Islet precursor cell (in vitro differentiated cells): Measurements from ENCODE around the gene GASK1A.

ENCODE experiments used
- DNase-seq: peaks from one replicate; pipeline ENCODE4 v3.0.0-alpha.2; 2018

Gene GASK1A

GRCh38 chr3:43071313-43071893 lies 92.3 kb downstream of the GASK1A start:
- DNase-seq = peak; percentile 56

GRCh38 chr3:43072361-43072760 lies 93.2 kb downstream of the GASK1A start:
- DNase-seq = no peak

- peak; percentile 33 for DNase-seq
These were observed 94.2 kb downstream of the GASK1A start for GRCh38 chr3:43073116-43073835.

GRCh38 chr3:43073836-43074220 lies 94.7 kb downstream of the GASK1A start:
- no peak for DNase-seq

GRCh38 chr3:43074482-43074881 lies 95.4 kb downstream of the GASK1A start:
- no peak for DNase-seq

GRCh38 chr3:43074901-43075689 lies 96.0 kb downstream of the GASK1A start:
- peak; percentile 2 for DNase-seq

- peak; percentile 53 for DNase-seq
These were observed 97.0 kb downstream of the GASK1A start for GRCh38 chr3:43075904-43076661.

GRCh38 chr3:43076857-43077256 lies 97.7 kb downstream of the GASK1A start:
- no peak for DNase-seq

GRCh38 chr3:43077261-43077660 lies 98.2 kb downstream of the GASK1A start:
- DNase-seq = peak; percentile 28

- DNase-seq = no peak
These were observed 98.6 kb downstream of the GASK1A start for GRCh38 chr3:43077707-43078106.

GRCh38 chr3:43079536-43080332 lies 100.6 kb downstream of the GASK1A start:
- no peak for DNase-seq

- DNase-seq = no peak
These were observed 101.8 kb downstream of the GASK1A start for GRCh38 chr3:43080726-43081568.

GRCh38 chr3:43081796-43082195 lies 102.7 kb downstream of the GASK1A start:
- no peak for DNase-seq

GRCh38 chr3:43082457-43082856 lies 103.3 kb downstream of the GASK1A start:
- DNase-seq = peak; percentile 14

- DNase-seq = no peak
These were observed 107.5 kb downstream of the GASK1A start for GRCh38 chr3:43086460-43087165.

GRCh38 chr3:43087249-43087776 lies 108.2 kb downstream of the GASK1A start:
- DNase-seq = no peak

- no peak for DNase-seq
These were observed 110.0 kb downstream of the GASK1A start for GRCh38 chr3:43089081-43089480.

- DNase-seq = no peak
These were observed 111.1 kb downstream of the GASK1A start for GRCh38 chr3:43090238-43090637.

- no peak for DNase-seq
These were observed 112.4 kb downstream of the GASK1A start for GRCh38 chr3:43091481-43091880.

GRCh38 chr3:43093006-43093405 lies 113.9 kb downstream of the GASK1A start:
- no peak for DNase-seq
